ENCODE results near the gene RTN1.

- TF ChIP-seq CTCF (conservative IDR thresholded peaks at IDR 0.05; ENCODE audit: low read length) (no peak), EZH2phosphoT487 (IDR thresholded peaks at IDR 0.05; ENCODE audit: borderline replicate concordance) (no peak)
These were observed 117.1 kb downstream of the RTN1 start for GRCh38 chr14:59753512-59753911.

Data from Loucy (cell line).